H1 (cell line): ENCODE measurements around the gene TEX38. TPM values are rescaled to one million over a fixed set of nuclear protein-coding genes. Genes with fewer than 3 reads are reported as not detected.

Experiments used
- CTCF ChIA-PET: fragments of 300-600 bp; sonication (Branson Sonifier 250); formaldehyde crosslinking; loops from one replicate; lab custom pipeline; 2021; ENCODE audit not compliant: partially characterized antibody; lab: Charles Lee
- POLR2A ChIA-PET: fragments of 300-600 bp; sonication (Branson Sonifier 250); formaldehyde crosslinking; loops from one replicate; lab custom pipeline; 2021; ENCODE audit warnings: inconsistent platforms; ENCODE audit not compliant: partially characterized antibody; lab: Charles Lee
- DNase-seq, 2 experiments: peaks; one replicate each; pipeline versions ENCODE4 v3.0.0 to v3.0.0-alpha.2; 2010 to 2022; ENCODE audit warnings: low spot score in 2 of 2, low read depth in 1 of 2, mixed read lengths in 1 of 2
- FAIRE-seq: peaks from 2 replicates; lab custom pipeline; 2011; peaks lifted over from hg19 to GRCh38; lab: Jason Lieb, UNC
- H2AFZ ChIP-seq: 2 replicates; pipeline ENCODE4 v1.8.1; 2012; ENCODE audit warnings: low read length, inconsistent platforms
- H2AK5ac ChIP-seq: 2 replicates; pipeline ENCODE4 v1.6.1; 2013; ENCODE audit warnings: low read depth, low read length
- H2BK120ac ChIP-seq: replicated peaks from 2 replicates; pipeline ENCODE3; 2013; ENCODE audit warnings: low read depth, low read length, inconsistent platforms
- H2BK12ac ChIP-seq: 2 replicates; pipeline ENCODE4 v1.6.1; 2013; ENCODE audit warnings: low read depth, low read length
- H2BK15ac ChIP-seq: 2 replicates; pipeline ENCODE4 v1.6.1; 2013; ENCODE audit warnings: low read length
- H2BK20ac ChIP-seq: 2 replicates; pipeline ENCODE4 v1.6.1; 2013; ENCODE audit warnings: low read length
- H2BK5ac ChIP-seq: 2 replicates; pipeline ENCODE4 v1.6.1; 2013; ENCODE audit warnings: low read depth, low read length
- H3K14ac ChIP-seq: 2 replicates; pipeline ENCODE4 v1.6.1; 2013; ENCODE audit warnings: inconsistent platforms; ENCODE audit not compliant: insufficient read length
- H3K18ac ChIP-seq: 2 replicates; pipeline ENCODE4 v1.6.1; 2013; ENCODE audit warnings: low read length; ENCODE audit errors: extremely low read depth
- H3K23ac ChIP-seq: 2 replicates; pipeline ENCODE4 v1.6.1; 2013; ENCODE audit warnings: inconsistent platforms; ENCODE audit not compliant: insufficient read length
- H3K23me2 ChIP-seq: 2 replicates; pipeline ENCODE4 v1.6.1; 2013; ENCODE audit warnings: low read depth, low read length
- H3K27ac ChIP-seq: 2 replicates; pipeline ENCODE4 v1.6.1; 2011; ENCODE audit warnings: low read depth, low read length, inconsistent platforms
- H3K27me3 ChIP-seq, 4 experiments: replicated peaks in 1 of 4; 1 replicate in 1 of 4; 2 replicates in 3 of 4; pipeline versions ENCODE4 v1.6.1 to v1.8.1; 2011 to 2013; ENCODE audit warnings: low read length in 3 of 4, mild to moderate bottlenecking in 3 of 4, inconsistent platforms in 2 of 4, mixed read lengths in 2 of 4, moderate library complexity in 1 of 4; ENCODE audit not compliant: control insufficient read depth in 3 of 4, insufficient read depth in 3 of 4; ENCODE audit errors: extremely low read depth in 1 of 4
- H3K36me3 ChIP-seq, 4 experiments: 2 replicates each; pipeline versions ENCODE4 v1.6.1 to v1.8.1; 2011 to 2013; ENCODE audit warnings: mild to moderate bottlenecking in 4 of 4, low read length in 3 of 4, moderate library complexity in 2 of 4, control low read depth in 1 of 4, inconsistent platforms in 1 of 4; ENCODE audit not compliant: insufficient read depth in 4 of 4, control insufficient read depth in 2 of 4
- H3K4ac ChIP-seq: replicated peaks from 2 replicates; pipeline ENCODE3; 2013; ENCODE audit warnings: low read length, low read depth, mixed read lengths, inconsistent platforms; ENCODE audit not compliant: insufficient read length
- H3K4me1 ChIP-seq, 4 experiments: replicated peaks in 1 of 4; 1 replicate in 1 of 4; 2 replicates in 3 of 4; pipeline versions ENCODE4 v1.6.1 to v1.8.1; 2011 to 2013; ENCODE audit warnings: low read length in 3 of 4, inconsistent platforms in 2 of 4, mixed read lengths in 1 of 4; ENCODE audit not compliant: insufficient read depth in 4 of 4, control insufficient read depth in 3 of 4
- H3K4me2 ChIP-seq, 2 experiments: 2 replicates each; pipeline versions ENCODE4 v1.6.1 to v1.8.1; 2011 to 2013; ENCODE audit warnings: low read depth in 2 of 2, low read length in 2 of 2, control low read depth in 1 of 2, inconsistent platforms in 1 of 2, mild to moderate bottlenecking in 1 of 2; ENCODE audit not compliant: insufficient read depth in 1 of 2
- H3K4me3 ChIP-seq, 4 experiments: fragments of 200-600, 300-600 bp in 1 of 4; sonication (generic), shearing (Covaris generic), sonication (Bioruptor Twin) in 1 of 4; 2 replicates each; pipeline versions ENCODE4 v1.5.1 to v1.8.1; 2011 to 2016; ENCODE audit warnings: low read length in 4 of 4, low read depth in 3 of 4, control low read depth in 2 of 4, inconsistent platforms in 2 of 4, mild to moderate bottlenecking in 2 of 4, mixed read lengths in 1 of 4, moderate library complexity in 1 of 4; ENCODE audit not compliant: insufficient read depth in 2 of 4; ENCODE audit errors: extremely low read depth in 1 of 4
- H3K56ac ChIP-seq: replicated peaks from 2 replicates; pipeline ENCODE3; 2013; ENCODE audit warnings: low read depth, mild to moderate bottlenecking, mixed read lengths, low read length, inconsistent platforms; ENCODE audit not compliant: insufficient read length
- H3K79me1 ChIP-seq: 2 replicates; pipeline ENCODE4 v1.6.1; 2013; ENCODE audit warnings: low read depth, low read length, control low read depth
- H3K79me2 ChIP-seq, 2 experiments: 2 replicates each; pipeline versions ENCODE4 v1.6.1 to v1.8.1; 2012 to 2013; ENCODE audit warnings: low read length in 2 of 2, mild to moderate bottlenecking in 2 of 2, inconsistent platforms in 1 of 2; ENCODE audit not compliant: insufficient read depth in 2 of 2, control insufficient read depth in 1 of 2
- H3K9ac ChIP-seq, 4 experiments: replicated peaks in 1 of 4; 1 replicate in 1 of 4; 2 replicates in 3 of 4; pipeline versions ENCODE4 v1.6.1 to v1.8.1; 2011 to 2013; ENCODE audit warnings: low read depth in 3 of 4, low read length in 3 of 4, control low read depth in 2 of 4, mild to moderate bottlenecking in 2 of 4, moderate library complexity in 2 of 4, inconsistent platforms in 1 of 4; ENCODE audit errors: extremely low read depth in 1 of 4
- H3K9me3 ChIP-seq, 2 experiments: 2 replicates each; pipeline versions ENCODE4 v1.6.1 to v1.8.1; 2012 to 2013; ENCODE audit warnings: mild to moderate bottlenecking in 2 of 2, moderate library complexity in 2 of 2, control low read depth in 1 of 2, inconsistent platforms in 1 of 2, low read depth in 1 of 2, low read length in 1 of 2, mixed read lengths in 1 of 2; ENCODE audit not compliant: insufficient read depth in 2 of 2
- H4K20me1 ChIP-seq, 2 experiments: replicated peaks in 1 of 2; 2 replicates each; pipeline versions ENCODE3 to v1.8.1; 2011 to 2013; ENCODE audit warnings: inconsistent platforms in 2 of 2, low read length in 2 of 2, mild to moderate bottlenecking in 1 of 2; ENCODE audit not compliant: insufficient read depth in 2 of 2, control insufficient read depth in 1 of 2
- H4K5ac ChIP-seq: 2 replicates; pipeline ENCODE4 v1.6.1; 2013; ENCODE audit warnings: low read length, low read depth, mixed read lengths, inconsistent platforms; ENCODE audit not compliant: insufficient read length
- H4K8ac ChIP-seq: 2 replicates; pipeline ENCODE4 v1.8.0; 2013; ENCODE audit warnings: mild to moderate bottlenecking, moderate library complexity, low read length, inconsistent platforms; ENCODE audit not compliant: insufficient read depth; ENCODE audit errors: extremely low read depth
- H4K91ac ChIP-seq: replicated peaks from 2 replicates; pipeline ENCODE3; 2013; ENCODE audit warnings: low read length, mixed read lengths, inconsistent platforms; ENCODE audit not compliant: insufficient read length
- CTBP2 ChIP-seq: IDR thresholded peaks from 2 replicates; pipeline ENCODE4 v1.7.0; 2011; ENCODE audit warnings: borderline replicate concordance, mild to moderate bottlenecking, moderate library complexity, mixed read lengths, low read length; ENCODE audit not compliant: insufficient read depth, insufficient read length
- MAX ChIP-seq: IDR thresholded peaks from 2 replicates; pipeline ENCODE4 v1.6.1; 2012; ENCODE audit warnings: inconsistent platforms
- SP2 ChIP-seq: IDR thresholded peaks from 2 replicates; pipeline ENCODE4 v1.6.1; 2012; ENCODE audit warnings: mild to moderate bottlenecking, low read length, inconsistent platforms
- WGBS, 2 experiments: shearing (Covaris generic) in 1 of 2; methylation state at CpG; one replicate each; pipeline versions ENCODE4 v1.1.6 to v1.1.7; 2013 to 2015; ENCODE audit warnings: low lambda C conversion rate in 2 of 2, mixed read lengths in 2 of 2, inconsistent platforms in 1 of 2, low coverage in 1 of 2, missing lambda C conversion rate in 1 of 2; ENCODE audit not compliant: insufficient replicate concordance in 2 of 2, insufficient coverage in 1 of 2, insufficient read length in 1 of 2; ENCODE audit errors: extremely low coverage in 1 of 2, missing lambda C conversion rate in 1 of 2; 5-methylcytosine and 5-hydroxymethylcytosine counted together
- polyA plus RNA-seq, 7 experiments: library from polyadenylated mRNA; depleted of rRNA in 3 of 7; stranded (reverse) in 5 of 7; unstranded in 2 of 7; fragments of >200 nt in 5 of 7; fragments of 200-250 nt in 2 of 7; gene quantifications; 1 replicate in 5 of 7; 2 replicates in 1 of 7; 4 replicates in 1 of 7; pipeline versions ENCODE4 v1.2.1 to v1.2.3, GENCODE V29; 2011 to 2013; ENCODE audit warnings: missing spikeins in 2 of 7, mixed read lengths in 2 of 7
- total RNA-seq: library from RNA; stranded (reverse); fragmentation: NEBNext Ultra II Directional; extraction: Animal tissue kit (Norgen Biotek cat#: 25700); gene quantifications from 2 replicates; pipeline ENCODE4 v1.2.1, GENCODE V29; 2021

Gene TEX38
- total and polyA plus RNA-seq, 2 of the 8 experiments (the other 6 are each of a cell fraction or from before 2014, with no cell fraction given), result 0.33 TPM; not detected in 1

GRCh38 chr1:46705408-46705807 is 33.8 kb downstream of the TEX38 start:
- H2BK12ac ChIP-seq, result no peak overlapping the region
- TF ChIP-seq MAX (no peak), CTBP2 (no peak), SP2 (no peak)
- TF ChIP-seq, all 59 proteins: peak for 0
- no peak overlapping the region for H3K4me2 ChIP-seq
- no peaks in the 10 kb centered on the region for H4K20me1 ChIP-seq
- no peak overlapping the region for H3K56ac ChIP-seq
- ChIA-PET POLR2A (no interaction called here), CTCF (no interaction called here)
- FAIRE-seq (no peak), DNase-seq (no peak)
- H4K8ac ChIP-seq, result no peak overlapping the region
- no peak overlapping the region for H3K14ac ChIP-seq
- no peak overlapping the region for H3K4ac ChIP-seq
- no peaks in the 10 kb centered on the region for H3K23me2 ChIP-seq
- no peaks in the 10 kb centered on the region for H3K79me2 ChIP-seq
- H4K5ac ChIP-seq, result no peak overlapping the region
- no peak overlapping the region for H3K4me3 ChIP-seq
- peaks cover 5 to 47% (median 29%) of the 10 kb centered on the region in 4 experiments for H3K36me3 ChIP-seq
- no peak overlapping the region for H2BK120ac ChIP-seq
- H3K27ac ChIP-seq, result no peak overlapping the region
- no peak overlapping the region for H2AK5ac ChIP-seq
- 93% methylated on average over 9 of the region's 9 CpGs; no CpG with 5 or more reads in 1 of the 2 experiments for WGBS, 2 experiments
- H2BK20ac ChIP-seq, result no peak overlapping the region
- H3K9ac ChIP-seq, result no peak overlapping the region
- H3K23ac ChIP-seq, result no peak overlapping the region
- H2AFZ ChIP-seq, result no peak overlapping the region
- no peaks in the 10 kb centered on the region for H3K4me1 ChIP-seq
- H3K18ac ChIP-seq, result no peak overlapping the region
- H3K9me3 ChIP-seq, result no peaks in the 10 kb centered on the region
- no peak overlapping the region for H4K91ac ChIP-seq
- H3K79me1 ChIP-seq, result no peaks in the 10 kb centered on the region
- H2BK5ac ChIP-seq, result no peak overlapping the region
- no peak overlapping the region for H2BK15ac ChIP-seq
- H3K27me3 ChIP-seq, result no peaks in the 10 kb centered on the region
